Measurements from ENCODE around the gene CEP104.

DNA sequence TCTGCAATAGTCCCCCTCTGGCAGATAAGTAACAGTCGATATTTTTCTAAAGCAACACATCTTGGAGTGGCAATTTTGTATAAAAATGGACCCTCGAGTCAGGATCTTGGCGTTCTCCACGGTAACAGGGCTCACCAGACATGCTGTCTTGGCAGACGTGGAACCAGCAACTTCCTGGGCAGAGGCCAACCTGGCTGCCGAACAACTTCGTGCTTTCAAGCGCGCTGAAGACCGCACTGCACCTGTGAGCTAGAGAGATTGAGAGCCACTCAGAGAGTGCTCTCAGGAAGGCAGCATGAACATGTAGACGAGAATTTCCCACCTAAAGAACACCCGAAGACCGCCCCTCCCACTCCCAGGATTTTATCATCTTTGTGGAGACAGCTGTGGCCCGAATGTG lies 35.7 kb upstream of the CEP104 start:
- TF ChIP-seq, protein P1, sequence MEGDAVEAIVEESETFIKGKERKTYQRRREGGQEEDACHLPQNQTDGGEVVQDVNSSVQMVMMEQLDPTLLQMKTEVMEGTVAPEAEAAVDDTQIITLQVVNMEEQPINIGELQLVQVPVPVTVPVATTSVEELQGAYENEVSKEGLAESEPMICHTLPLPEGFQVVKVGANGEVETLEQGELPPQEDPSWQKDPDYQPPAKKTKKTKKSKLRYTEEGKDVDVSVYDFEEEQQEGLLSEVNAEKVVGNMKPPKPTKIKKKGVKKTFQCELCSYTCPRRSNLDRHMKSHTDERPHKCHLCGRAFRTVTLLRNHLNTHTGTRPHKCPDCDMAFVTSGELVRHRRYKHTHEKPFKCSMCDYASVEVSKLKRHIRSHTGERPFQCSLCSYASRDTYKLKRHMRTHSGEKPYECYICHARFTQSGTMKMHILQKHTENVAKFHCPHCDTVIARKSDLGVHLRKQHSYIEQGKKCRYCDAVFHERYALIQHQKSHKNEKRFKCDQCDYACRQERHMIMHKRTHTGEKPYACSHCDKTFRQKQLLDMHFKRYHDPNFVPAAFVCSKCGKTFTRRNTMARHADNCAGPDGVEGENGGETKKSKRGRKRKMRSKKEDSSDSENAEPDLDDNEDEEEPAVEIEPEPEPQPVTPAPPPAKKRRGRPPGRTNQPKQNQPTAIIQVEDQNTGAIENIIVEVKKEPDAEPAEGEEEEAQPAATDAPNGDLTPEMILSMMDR (IDR thresholded peaks at IDR 0.05) = no peak
- no peak for TF ChIP-seq GABPA (IDR thresholded peaks at IDR 0.05; ENCODE audit: low read depth)
- TF ChIP-seq, protein P2, sequence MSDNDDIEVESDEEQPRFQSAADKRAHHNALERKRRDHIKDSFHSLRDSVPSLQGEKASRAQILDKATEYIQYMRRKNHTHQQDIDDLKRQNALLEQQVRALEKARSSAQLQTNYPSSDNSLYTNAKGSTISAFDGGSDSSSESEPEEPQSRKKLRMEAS (IDR thresholded peaks at IDR 0.05; ENCODE audit: low read depth) = no peak
- no peak for TF ChIP-seq RAD21 (IDR thresholded peaks at IDR 0.05; ENCODE audit: low read length)
- TF ChIP-seq NRF1 (IDR thresholded peaks at IDR 0.05; ENCODE audit: low read depth, low read length) = no peak
- TF ChIP-seq FOXM1 (IDR thresholded peaks at IDR 0.05; ENCODE audit: low read depth) = no peak
- TF ChIP-seq FOXJ3 (CRISPR knock-in tag; IDR thresholded peaks at IDR 0.05) = no peak
- no peak for TF ChIP-seq SMC3 (IDR thresholded peaks at IDR 0.05; ENCODE audit: low read depth, low read length)
- no peak for TF ChIP-seq JUND (IDR thresholded peaks at IDR 0.05)
- TF ChIP-seq SIN3A (IDR thresholded peaks at IDR 0.05; ENCODE audit: borderline replicate concordance, low read depth, low read length) = no peak
- no peak for TF ChIP-seq MXI1 (IDR thresholded peaks at IDR 0.05; ENCODE audit: low read depth, low read length)
- no peak for TF ChIP-seq POLR2AphosphoS5 (IDR thresholded peaks at IDR 0.05; ENCODE audit: low read depth, low read length)
- no peak for TF ChIP-seq RFX5 (IDR thresholded peaks at IDR 0.05; ENCODE audit: low read length)
- TF ChIP-seq TAF1 (IDR thresholded peaks at IDR 0.05; ENCODE audit: borderline replicate concordance, low read depth, low read length) = no peak

All from SK-N-SH (cell line).